ENCODE measurements around the gene LIX1L. TPM values are rescaled to one million over a fixed set of nuclear protein-coding genes. Genes with fewer than 3 reads are reported as not detected.
A peak's percentile ranks its signal among the peaks of the same experiment; 100 is the strongest.

The LIX1L gene
- 33.4 and 35.6 TPM in 2 replicates for total RNA-seq (2014; rRNA removed; shearing (Covaris generic))

DNA sequence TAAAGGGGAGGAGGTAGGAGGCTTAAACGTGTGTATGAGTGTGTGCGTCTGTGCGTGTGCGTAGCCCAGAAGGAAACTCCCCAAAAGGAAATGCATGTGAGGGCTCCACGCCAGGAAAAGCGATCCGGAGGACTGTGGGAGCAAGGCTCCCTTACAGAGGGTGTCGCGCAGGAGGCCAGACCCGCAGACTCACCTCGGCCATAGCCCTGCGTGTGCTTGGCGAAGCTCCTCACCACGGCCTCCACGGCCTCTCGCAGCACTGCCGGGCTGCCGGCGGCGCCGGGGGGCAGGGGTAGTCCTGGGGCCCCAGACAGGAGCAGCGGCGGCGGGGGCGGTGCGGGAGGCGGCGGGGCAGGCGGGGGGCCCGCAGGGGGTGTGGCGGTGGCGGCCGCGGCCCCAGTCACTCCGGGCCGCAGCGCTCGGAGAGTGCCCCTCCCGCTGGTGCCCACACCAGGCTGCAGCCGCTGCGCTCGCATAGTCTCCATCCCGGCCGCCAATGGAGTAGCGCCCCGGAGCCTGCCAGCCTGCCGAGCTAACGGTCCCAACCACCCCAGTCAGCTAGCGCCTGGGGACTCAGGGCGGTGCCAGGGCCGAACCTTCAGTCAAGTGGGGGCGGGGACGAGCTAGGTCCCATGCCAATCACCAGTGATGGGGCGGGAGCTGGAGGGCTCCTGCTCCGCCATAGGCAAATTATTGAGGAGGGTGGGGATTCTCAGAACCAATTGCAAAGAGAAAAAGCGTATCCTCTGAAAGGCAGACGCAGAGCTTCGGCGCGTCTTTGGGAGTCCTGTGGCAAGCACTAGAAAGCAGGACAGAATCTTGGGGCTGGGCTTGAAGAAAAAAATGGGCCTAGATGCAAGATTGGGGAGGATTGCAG lies at the start of gene LIX1L:
Gene LIX1L, minus strand, starts transcription at position 575 of the 877 bp plus-strand sequence. Its CDS starts 90 bp downstream, at position 485.
- DNase-seq = peak; percentile 96 to 98

GRCh38 chr1:146001709-146002108 lies 43.9 kb upstream of the LIX1L start:
- Histone ChIP-seq H3K4me1 (peaks cover 21% of the 10 kb centered on the region), H3K9me3 (replicated peaks) (no peaks in the 10 kb centered on the region), H3K36me3 (no peaks in the 10 kb centered on the region), H3K4me3 (no peak overlapping the region), H3K27me3 (no peaks in the 10 kb centered on the region), H3K27ac (no peak overlapping the region)
- DNase-seq = no peak

More for the DNA sequence above, at the start of gene LIX1L:
- no peaks in the 10 kb centered on the region for H3K27me3 ChIP-seq
- no peaks in the 10 kb centered on the region for H3K36me3 ChIP-seq
- H3K4me1 ChIP-seq = peaks cover 10% of the 10 kb centered on the region
- peak within 1 kb of the TSS; percentile 70 for H3K4me3 ChIP-seq
- H3K9me3 ChIP-seq (replicated peaks) = no peaks in the 10 kb centered on the region
- H3K27ac ChIP-seq = peak within 1 kb of the TSS; percentile 51; the same call in 1 of the 2 replicates

DNA sequence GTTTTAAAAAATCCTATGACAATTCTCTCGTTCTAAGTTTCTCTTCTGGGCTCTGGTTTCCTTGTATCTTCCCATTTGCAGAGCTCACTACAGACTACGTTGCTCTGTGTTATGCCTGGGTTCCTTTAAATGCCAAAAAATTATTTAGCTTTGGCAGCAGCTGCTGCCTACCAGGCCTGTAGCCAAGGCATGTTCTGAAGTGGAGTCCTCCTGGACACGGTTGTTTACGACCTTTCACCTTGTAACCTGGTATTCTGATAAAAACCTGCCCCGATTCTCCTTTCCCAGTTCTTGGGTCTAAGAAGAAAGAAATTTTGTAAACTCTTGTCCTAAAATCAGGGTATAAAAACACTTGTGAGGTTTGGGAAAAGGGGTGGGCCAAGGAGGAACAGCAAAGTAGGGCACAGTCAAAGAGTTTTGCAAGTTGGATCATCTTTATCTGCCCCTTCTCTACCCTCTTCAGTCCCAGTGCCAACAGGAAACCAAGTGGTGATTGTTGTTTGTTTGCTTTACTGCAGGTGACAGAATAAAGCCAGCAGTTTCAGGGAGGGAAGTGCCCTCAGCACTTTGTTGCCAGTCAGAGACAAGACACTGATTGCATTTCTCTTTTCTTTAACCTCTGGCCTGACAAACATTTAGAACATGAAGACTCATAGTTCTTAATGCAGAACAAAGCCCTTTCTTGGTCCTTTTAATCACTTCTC lies 41.7 kb upstream of the LIX1L start:
- peak overlapping the region; percentile 77 for H3K27ac ChIP-seq
- H3K4me3 ChIP-seq = peak overlapping the region; percentile 4; the same call in 1 of the 2 replicates
- peaks cover 10% of the 10 kb centered on the region for H3K36me3 ChIP-seq
- DNase-seq = peak; percentile 46 to 67
- peaks cover 24% of the 10 kb centered on the region for H3K4me1 ChIP-seq
- no peaks in the 10 kb centered on the region for H3K27me3 ChIP-seq
- no peaks in the 10 kb centered on the region for H3K9me3 ChIP-seq (replicated peaks)

- H3K9me3 ChIP-seq (replicated peaks) = no peaks in the 10 kb centered on the region
- H3K36me3 ChIP-seq = peaks cover 28% of the 10 kb centered on the region
- H3K4me1 ChIP-seq = peaks cover 29% of the 10 kb centered on the region
- DNase-seq = peak in 1 of 2 experiments; percentile 62
- peak overlapping the region; percentile 72 for H3K4me3 ChIP-seq
- H3K27me3 ChIP-seq = no peaks in the 10 kb centered on the region
- H3K27ac ChIP-seq = peak overlapping the region; percentile 80
Observed at GRCh38 chr1:145997718-145998023, 39.9 kb upstream of the LIX1L start.

DNA sequence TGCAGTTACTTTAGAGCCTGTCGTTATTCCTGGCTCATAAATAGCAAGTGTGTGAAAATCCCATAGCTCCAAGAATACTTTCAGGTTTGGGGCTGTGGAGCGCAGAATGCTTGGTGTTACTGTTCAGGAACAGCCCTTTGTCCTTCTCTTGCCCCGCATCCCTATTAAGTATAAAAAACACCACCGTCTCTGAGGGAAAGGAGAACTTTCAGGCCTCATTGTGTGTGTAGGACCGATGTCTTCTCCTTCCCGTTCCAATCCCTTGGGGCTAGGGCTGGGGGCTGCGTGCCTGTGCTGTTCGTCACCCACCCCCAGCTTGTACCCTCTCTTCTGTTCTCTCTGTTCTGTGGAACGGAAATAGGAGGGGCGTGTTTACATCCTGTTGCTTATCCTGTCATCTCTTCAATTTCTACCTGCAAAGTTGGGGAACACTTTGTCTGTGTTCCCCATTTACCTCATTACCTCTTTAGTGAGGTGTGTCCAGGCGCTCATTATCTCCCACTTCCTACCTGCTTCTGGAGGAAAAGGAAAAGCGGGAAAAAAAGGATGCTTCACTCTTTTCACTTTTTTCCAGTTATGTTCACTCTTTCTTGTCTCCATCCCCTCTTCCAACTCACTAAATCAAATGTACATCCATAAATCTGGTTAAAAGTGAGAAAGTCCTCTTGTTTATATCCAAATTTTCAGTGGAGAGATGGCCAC lies 39.4 kb upstream of the LIX1L start:
- peak; percentile 51 to 52 for DNase-seq
- Histone ChIP-seq H3K9me3 (replicated peaks) (no peaks in the 10 kb centered on the region), H3K27ac (peak overlapping the region; percentile 80), H3K27me3 (no peaks in the 10 kb centered on the region), H3K4me3 (peak overlapping the region; percentile 72), H3K36me3 (peaks cover 33% of the 10 kb centered on the region), H3K4me1 (peaks cover 29% of the 10 kb centered on the region)

DNA sequence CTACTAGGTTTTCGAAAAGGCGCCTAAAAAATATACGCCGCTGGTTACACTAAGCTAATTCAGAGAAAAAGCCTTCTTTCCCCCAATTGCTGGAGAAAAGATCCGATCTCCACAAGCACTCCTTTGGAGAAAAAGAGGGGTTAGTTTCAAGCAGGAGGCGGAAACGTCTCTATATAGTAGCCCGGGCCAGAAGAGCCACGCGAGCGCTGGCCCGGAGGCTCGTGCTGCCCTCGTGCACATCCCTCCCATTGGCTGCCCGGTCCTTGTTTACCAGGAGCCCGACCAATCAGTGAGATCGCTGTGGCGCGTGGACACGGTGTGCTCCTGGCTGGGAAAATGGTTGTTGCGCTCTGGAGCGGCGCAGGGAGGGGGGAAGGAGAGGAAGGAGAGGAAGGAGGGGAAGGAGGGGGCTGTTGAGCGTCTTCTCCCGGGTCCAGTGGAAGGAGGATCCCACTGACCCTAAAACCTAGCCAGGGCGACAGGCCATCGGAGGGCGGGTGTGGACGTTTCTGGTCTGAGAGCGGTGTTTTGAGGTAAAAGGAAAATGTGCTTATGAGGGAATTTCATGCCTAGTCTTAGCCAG lies 38.7 kb upstream of the LIX1L start, which contains the start of gene TXNIP:
Gene TXNIP, minus strand, starts transcription at position 147 of the 583 bp plus-strand sequence. CDS start 313 bp downstream, outside the sequence.
- Histone ChIP-seq H3K36me3 (peaks cover 36% of the 10 kb centered on the region), H3K4me1 (peaks cover 29% of the 10 kb centered on the region), H3K27me3 (no peaks in the 10 kb centered on the region), H3K27ac (peak within 1 kb of the TSS; percentile 80), H3K9me3 (replicated peaks) (no peaks in the 10 kb centered on the region), H3K4me3 (peak within 1 kb of the TSS; percentile 72)
- peak; percentile 97 to 98 for DNase-seq

GRCh38 chr1:145995964-145996432 lies 38.2 kb upstream of the LIX1L start:
- Histone ChIP-seq H3K27ac (peak overlapping the region; percentile 80), H3K4me3 (peak overlapping the region; percentile 72), H3K9me3 (replicated peaks) (no peaks in the 10 kb centered on the region), H3K36me3 (peaks cover 36% of the 10 kb centered on the region), H3K4me1 (peaks cover 29% of the 10 kb centered on the region), H3K27me3 (no peaks in the 10 kb centered on the region)
- DNase-seq = peak in 1 of 2 experiments; percentile 24

DNA sequence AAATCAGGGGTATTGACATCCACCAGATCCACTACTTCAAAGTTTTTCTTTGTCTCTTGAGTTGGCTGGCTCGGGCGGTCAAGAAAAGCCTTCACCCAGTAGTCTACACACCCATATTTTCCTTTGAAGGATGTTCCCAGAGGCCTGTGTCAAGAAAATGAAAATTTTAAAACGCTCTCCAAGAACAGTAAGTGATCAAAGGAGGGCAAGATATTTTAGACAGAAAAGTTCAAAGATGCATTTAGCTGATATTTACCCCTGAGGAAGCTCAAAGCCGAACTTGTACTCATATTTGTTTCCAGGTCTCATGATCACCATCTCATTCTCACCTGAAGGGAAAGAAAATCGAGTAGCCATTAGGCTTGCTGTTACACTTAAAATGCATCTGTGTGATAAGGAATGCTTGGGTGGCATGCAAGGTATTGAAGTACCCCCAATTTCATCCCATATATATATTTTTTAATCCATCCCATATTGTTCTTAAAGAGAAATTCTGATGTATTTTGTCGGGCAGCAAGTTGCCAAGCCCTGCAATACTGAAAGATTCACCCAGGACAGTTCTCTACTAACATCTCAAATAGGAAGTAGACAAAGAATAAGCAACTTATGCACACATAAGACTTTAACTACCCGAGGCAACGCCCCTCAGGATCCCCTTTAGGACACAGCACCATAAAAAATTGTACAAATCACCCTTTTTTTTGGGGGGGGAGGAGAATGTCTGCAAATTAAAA lies 37.5 kb upstream of the LIX1L start:
- no peak for DNase-seq
- H3K9me3 ChIP-seq (replicated peaks) = no peaks in the 10 kb centered on the region
- peak overlapping the region; percentile 72 for H3K4me3 ChIP-seq
- H3K27me3 ChIP-seq = no peaks in the 10 kb centered on the region
- H3K4me1 ChIP-seq = peaks cover 29% of the 10 kb centered on the region
- H3K27ac ChIP-seq = no peak overlapping the region; the same call in 1 of the 2 replicates
- peaks cover 36% of the 10 kb centered on the region for H3K36me3 ChIP-seq

GRCh38 chr1:145994391-145995120 lies 36.7 kb upstream of the LIX1L start:
- no peak overlapping the region for H3K27ac ChIP-seq
- H3K4me1 ChIP-seq = peaks cover 24% of the 10 kb centered on the region

GRCh38 chr1:145993618-145994390 lies 36.0 kb upstream of the LIX1L start:
- Histone ChIP-seq H3K27ac (no peak overlapping the region), H3K4me1 (peaks cover 18% of the 10 kb centered on the region), H3K4me3 (peak overlapping the region; percentile 72), H3K27me3 (no peaks in the 10 kb centered on the region), H3K9me3 (replicated peaks) (no peaks in the 10 kb centered on the region), H3K36me3 (peaks cover 36% of the 10 kb centered on the region)
- no peak for DNase-seq

More at GRCh38 chr1:145994391-145995120, 36.7 kb upstream of the LIX1L start:
- peak overlapping the region; percentile 72 for H3K4me3 ChIP-seq
- peaks cover 36% of the 10 kb centered on the region for H3K36me3 ChIP-seq
- H3K9me3 ChIP-seq (replicated peaks) = no peaks in the 10 kb centered on the region
- no peak for DNase-seq
- no peaks in the 10 kb centered on the region for H3K27me3 ChIP-seq

DNA sequence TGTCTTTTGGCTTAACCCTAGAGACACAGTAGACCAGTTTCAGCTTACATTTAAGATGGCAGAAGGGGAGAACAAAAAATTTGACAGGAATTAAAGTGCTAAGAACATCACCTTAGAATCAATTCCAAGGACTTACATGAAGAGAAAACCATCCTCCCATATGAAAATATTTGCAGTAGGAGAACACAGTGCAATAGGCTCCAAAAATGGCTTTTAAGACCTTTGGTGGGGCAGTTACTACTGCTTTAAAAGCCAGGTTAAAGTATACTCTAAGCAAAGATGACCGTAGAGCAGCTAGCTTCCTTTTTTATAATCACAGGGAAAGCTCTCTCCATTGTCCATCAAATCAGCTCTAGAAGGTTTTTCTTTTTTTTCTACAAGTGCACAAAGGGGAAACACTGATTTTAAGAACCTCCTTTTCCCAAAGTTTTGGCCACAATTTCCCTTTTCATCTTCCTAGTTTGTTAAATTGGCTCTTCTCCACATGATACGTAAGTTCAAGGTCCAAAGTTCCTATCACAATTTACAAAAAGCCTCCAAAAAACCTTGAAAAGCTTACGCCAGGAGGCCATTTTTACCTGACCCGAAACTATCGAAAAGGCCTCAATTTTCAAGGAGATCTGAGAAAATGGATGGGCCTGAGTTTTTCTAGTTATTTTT lies 35.3 kb upstream of the LIX1L start:
- no peak overlapping the region for H3K4me3 ChIP-seq
- peaks cover 11% of the 10 kb centered on the region for H3K4me1 ChIP-seq
- no peaks in the 10 kb centered on the region for H3K9me3 ChIP-seq (replicated peaks)
- H3K27me3 ChIP-seq = no peaks in the 10 kb centered on the region
- no peak for DNase-seq
- peaks cover 36% of the 10 kb centered on the region for H3K36me3 ChIP-seq
- no peak overlapping the region for H3K27ac ChIP-seq

DNA sequence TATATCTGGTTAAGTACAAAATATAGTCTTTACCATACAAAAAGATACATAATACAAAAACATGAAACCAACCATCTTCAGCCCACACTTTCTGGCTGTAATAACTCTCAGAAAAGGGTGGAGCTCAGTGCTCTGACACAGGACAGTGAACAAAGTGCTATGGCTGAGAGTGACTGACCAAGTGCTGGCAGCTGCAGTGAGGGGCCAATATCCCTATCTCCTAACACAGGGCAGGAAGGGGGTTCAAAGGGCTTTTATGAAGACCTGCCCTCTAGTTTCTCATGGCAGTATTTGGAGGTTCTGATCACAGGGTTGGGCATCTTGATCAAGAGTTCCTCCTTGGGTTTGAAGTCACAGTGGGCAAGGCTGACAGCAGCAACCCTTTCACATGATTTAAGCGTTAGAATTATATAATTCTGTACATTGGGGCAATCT lies 34.7 kb upstream of the LIX1L start:
- Histone ChIP-seq H3K4me3 (no peak overlapping the region), H3K4me1 (peaks cover 7% of the 10 kb centered on the region; the same call in 1 of the 2 replicates), H3K36me3 (peaks cover 36% of the 10 kb centered on the region), H3K27ac (no peak overlapping the region), H3K27me3 (no peaks in the 10 kb centered on the region), H3K9me3 (replicated peaks) (no peaks in the 10 kb centered on the region)
- no peak for DNase-seq

All from SJCRH30 (cell line).